H1 (cell line): ENCODE data around the gene ODF4. TPM values are rescaled to one million over a fixed set of nuclear protein-coding genes. Genes with fewer than 3 reads are reported as not detected.

Source experiments
- CTCF ChIA-PET: fragments of 300-600 bp; sonication (Branson Sonifier 250); formaldehyde crosslinking; loops from one replicate; lab custom pipeline; 2021; ENCODE audit not compliant: partially characterized antibody; lab: Charles Lee
- POLR2A ChIA-PET: fragments of 300-600 bp; sonication (Branson Sonifier 250); formaldehyde crosslinking; loops from one replicate; lab custom pipeline; 2021; ENCODE audit warnings: inconsistent platforms; ENCODE audit not compliant: partially characterized antibody; lab: Charles Lee
- DNase-seq, 2 experiments: peaks; one replicate each; pipeline versions ENCODE4 v3.0.0 to v3.0.0-alpha.2; 2010 to 2022; ENCODE audit warnings: low spot score in 2 of 2, low read depth in 1 of 2, mixed read lengths in 1 of 2
- FAIRE-seq: peaks from 2 replicates; lab custom pipeline; 2011; peaks lifted over from hg19 to GRCh38; lab: Jason Lieb, UNC
- H2AFZ ChIP-seq: 2 replicates; pipeline ENCODE4 v1.8.1; 2012; ENCODE audit warnings: low read length, inconsistent platforms
- H2AK5ac ChIP-seq: 2 replicates; pipeline ENCODE4 v1.6.1; 2013; ENCODE audit warnings: low read depth, low read length
- H2BK120ac ChIP-seq: replicated peaks from 2 replicates; pipeline ENCODE3; 2013; ENCODE audit warnings: low read depth, low read length, inconsistent platforms
- H2BK12ac ChIP-seq: 2 replicates; pipeline ENCODE4 v1.6.1; 2013; ENCODE audit warnings: low read depth, low read length
- H2BK15ac ChIP-seq: 2 replicates; pipeline ENCODE4 v1.6.1; 2013; ENCODE audit warnings: low read length
- H2BK20ac ChIP-seq: 2 replicates; pipeline ENCODE4 v1.6.1; 2013; ENCODE audit warnings: low read length
- H2BK5ac ChIP-seq: 2 replicates; pipeline ENCODE4 v1.6.1; 2013; ENCODE audit warnings: low read depth, low read length
- H3K14ac ChIP-seq: 2 replicates; pipeline ENCODE4 v1.6.1; 2013; ENCODE audit warnings: inconsistent platforms; ENCODE audit not compliant: insufficient read length
- H3K18ac ChIP-seq: 2 replicates; pipeline ENCODE4 v1.6.1; 2013; ENCODE audit warnings: low read length; ENCODE audit errors: extremely low read depth
- H3K23ac ChIP-seq: 2 replicates; pipeline ENCODE4 v1.6.1; 2013; ENCODE audit warnings: inconsistent platforms; ENCODE audit not compliant: insufficient read length
- H3K23me2 ChIP-seq: 2 replicates; pipeline ENCODE4 v1.6.1; 2013; ENCODE audit warnings: low read depth, low read length
- H3K27ac ChIP-seq: 2 replicates; pipeline ENCODE4 v1.6.1; 2011; ENCODE audit warnings: low read depth, low read length, inconsistent platforms
- H3K27me3 ChIP-seq, 4 experiments: replicated peaks in 1 of 4; 1 replicate in 1 of 4; 2 replicates in 3 of 4; pipeline versions ENCODE4 v1.6.1 to v1.8.1; 2011 to 2013; ENCODE audit warnings: low read length in 3 of 4, mild to moderate bottlenecking in 3 of 4, inconsistent platforms in 2 of 4, mixed read lengths in 2 of 4, moderate library complexity in 1 of 4; ENCODE audit not compliant: control insufficient read depth in 3 of 4, insufficient read depth in 3 of 4; ENCODE audit errors: extremely low read depth in 1 of 4
- H3K36me3 ChIP-seq, 4 experiments: 2 replicates each; pipeline versions ENCODE4 v1.6.1 to v1.8.1; 2011 to 2013; ENCODE audit warnings: mild to moderate bottlenecking in 4 of 4, low read length in 3 of 4, moderate library complexity in 2 of 4, control low read depth in 1 of 4, inconsistent platforms in 1 of 4; ENCODE audit not compliant: insufficient read depth in 4 of 4, control insufficient read depth in 2 of 4
- H3K4ac ChIP-seq: replicated peaks from 2 replicates; pipeline ENCODE3; 2013; ENCODE audit warnings: low read length, low read depth, mixed read lengths, inconsistent platforms; ENCODE audit not compliant: insufficient read length
- H3K4me1 ChIP-seq, 4 experiments: replicated peaks in 1 of 4; 1 replicate in 1 of 4; 2 replicates in 3 of 4; pipeline versions ENCODE4 v1.6.1 to v1.8.1; 2011 to 2013; ENCODE audit warnings: low read length in 3 of 4, inconsistent platforms in 2 of 4, mixed read lengths in 1 of 4; ENCODE audit not compliant: insufficient read depth in 4 of 4, control insufficient read depth in 3 of 4
- H3K4me2 ChIP-seq, 2 experiments: 2 replicates each; pipeline versions ENCODE4 v1.6.1 to v1.8.1; 2011 to 2013; ENCODE audit warnings: low read depth in 2 of 2, low read length in 2 of 2, control low read depth in 1 of 2, inconsistent platforms in 1 of 2, mild to moderate bottlenecking in 1 of 2; ENCODE audit not compliant: insufficient read depth in 1 of 2
- H3K4me3 ChIP-seq, 4 experiments: fragments of 200-600, 300-600 bp in 1 of 4; sonication (generic), shearing (Covaris generic), sonication (Bioruptor Twin) in 1 of 4; 2 replicates each; pipeline versions ENCODE4 v1.5.1 to v1.8.1; 2011 to 2016; ENCODE audit warnings: low read length in 4 of 4, low read depth in 3 of 4, control low read depth in 2 of 4, inconsistent platforms in 2 of 4, mild to moderate bottlenecking in 2 of 4, mixed read lengths in 1 of 4, moderate library complexity in 1 of 4; ENCODE audit not compliant: insufficient read depth in 2 of 4; ENCODE audit errors: extremely low read depth in 1 of 4
- H3K56ac ChIP-seq: replicated peaks from 2 replicates; pipeline ENCODE3; 2013; ENCODE audit warnings: low read depth, mild to moderate bottlenecking, mixed read lengths, low read length, inconsistent platforms; ENCODE audit not compliant: insufficient read length
- H3K79me1 ChIP-seq: 2 replicates; pipeline ENCODE4 v1.6.1; 2013; ENCODE audit warnings: low read depth, low read length, control low read depth
- H3K79me2 ChIP-seq, 2 experiments: 2 replicates each; pipeline versions ENCODE4 v1.6.1 to v1.8.1; 2012 to 2013; ENCODE audit warnings: low read length in 2 of 2, mild to moderate bottlenecking in 2 of 2, inconsistent platforms in 1 of 2; ENCODE audit not compliant: insufficient read depth in 2 of 2, control insufficient read depth in 1 of 2
- H3K9ac ChIP-seq, 4 experiments: replicated peaks in 1 of 4; 1 replicate in 1 of 4; 2 replicates in 3 of 4; pipeline versions ENCODE4 v1.6.1 to v1.8.1; 2011 to 2013; ENCODE audit warnings: low read depth in 3 of 4, low read length in 3 of 4, control low read depth in 2 of 4, mild to moderate bottlenecking in 2 of 4, moderate library complexity in 2 of 4, inconsistent platforms in 1 of 4; ENCODE audit errors: extremely low read depth in 1 of 4
- H3K9me3 ChIP-seq, 2 experiments: 2 replicates each; pipeline versions ENCODE4 v1.6.1 to v1.8.1; 2012 to 2013; ENCODE audit warnings: mild to moderate bottlenecking in 2 of 2, moderate library complexity in 2 of 2, control low read depth in 1 of 2, inconsistent platforms in 1 of 2, low read depth in 1 of 2, low read length in 1 of 2, mixed read lengths in 1 of 2; ENCODE audit not compliant: insufficient read depth in 2 of 2
- H4K20me1 ChIP-seq, 2 experiments: replicated peaks in 1 of 2; 2 replicates each; pipeline versions ENCODE3 to v1.8.1; 2011 to 2013; ENCODE audit warnings: inconsistent platforms in 2 of 2, low read length in 2 of 2, mild to moderate bottlenecking in 1 of 2; ENCODE audit not compliant: insufficient read depth in 2 of 2, control insufficient read depth in 1 of 2
- H4K5ac ChIP-seq: 2 replicates; pipeline ENCODE4 v1.6.1; 2013; ENCODE audit warnings: low read length, low read depth, mixed read lengths, inconsistent platforms; ENCODE audit not compliant: insufficient read length
- H4K8ac ChIP-seq: 2 replicates; pipeline ENCODE4 v1.8.0; 2013; ENCODE audit warnings: mild to moderate bottlenecking, moderate library complexity, low read length, inconsistent platforms; ENCODE audit not compliant: insufficient read depth; ENCODE audit errors: extremely low read depth
- H4K91ac ChIP-seq: replicated peaks from 2 replicates; pipeline ENCODE3; 2013; ENCODE audit warnings: low read length, mixed read lengths, inconsistent platforms; ENCODE audit not compliant: insufficient read length
- BRCA1 ChIP-seq: IDR thresholded peaks from 2 replicates; pipeline ENCODE4 v1.6.1; 2012; ENCODE audit warnings: low read depth, low read length, improper control_type of control experiment
- CHD1 ChIP-seq: IDR thresholded peaks from 2 replicates; pipeline ENCODE4 v1.6.1; 2012; ENCODE audit warnings: low read depth, low read length, improper control_type of control experiment
- FOSL1 ChIP-seq: IDR thresholded peaks from 2 replicates; pipeline ENCODE4 v1.6.1; 2011; ENCODE audit warnings: mild to moderate bottlenecking, low read depth, low read length, moderate library complexity; ENCODE audit not compliant: insufficient read depth
- SP4 ChIP-seq: IDR thresholded peaks from 2 replicates; pipeline ENCODE4 v1.6.1; 2012; ENCODE audit warnings: low read length, inconsistent platforms
- SRF ChIP-seq: IDR thresholded peaks from 2 replicates; pipeline ENCODE4 v1.6.1; 2011; ENCODE audit warnings: mild to moderate bottlenecking, low read depth, low read length, moderate library complexity
- WGBS, 2 experiments: shearing (Covaris generic) in 1 of 2; methylation state at CpG; one replicate each; pipeline versions ENCODE4 v1.1.6 to v1.1.7; 2013 to 2015; ENCODE audit warnings: low lambda C conversion rate in 2 of 2, mixed read lengths in 2 of 2, inconsistent platforms in 1 of 2, low coverage in 1 of 2, missing lambda C conversion rate in 1 of 2; ENCODE audit not compliant: insufficient replicate concordance in 2 of 2, insufficient coverage in 1 of 2, insufficient read length in 1 of 2; ENCODE audit errors: extremely low coverage in 1 of 2, missing lambda C conversion rate in 1 of 2; 5-methylcytosine and 5-hydroxymethylcytosine counted together
- polyA plus RNA-seq, 7 experiments: library from polyadenylated mRNA; depleted of rRNA in 3 of 7; stranded (reverse) in 5 of 7; unstranded in 2 of 7; fragments of >200 nt in 5 of 7; fragments of 200-250 nt in 2 of 7; gene quantifications; 1 replicate in 5 of 7; 2 replicates in 1 of 7; 4 replicates in 1 of 7; pipeline versions ENCODE4 v1.2.1 to v1.2.3, GENCODE V29; 2011 to 2013; ENCODE audit warnings: missing spikeins in 2 of 7, mixed read lengths in 2 of 7
- total RNA-seq: library from RNA; stranded (reverse); fragmentation: NEBNext Ultra II Directional; extraction: Animal tissue kit (Norgen Biotek cat#: 25700); gene quantifications from 2 replicates; pipeline ENCODE4 v1.2.1, GENCODE V29; 2021

The ODF4 gene
- total and polyA plus RNA-seq, 2 of the 8 experiments (the other 6 are each of a cell fraction or from before 2014, with no cell fraction given), result not detected

DNA sequence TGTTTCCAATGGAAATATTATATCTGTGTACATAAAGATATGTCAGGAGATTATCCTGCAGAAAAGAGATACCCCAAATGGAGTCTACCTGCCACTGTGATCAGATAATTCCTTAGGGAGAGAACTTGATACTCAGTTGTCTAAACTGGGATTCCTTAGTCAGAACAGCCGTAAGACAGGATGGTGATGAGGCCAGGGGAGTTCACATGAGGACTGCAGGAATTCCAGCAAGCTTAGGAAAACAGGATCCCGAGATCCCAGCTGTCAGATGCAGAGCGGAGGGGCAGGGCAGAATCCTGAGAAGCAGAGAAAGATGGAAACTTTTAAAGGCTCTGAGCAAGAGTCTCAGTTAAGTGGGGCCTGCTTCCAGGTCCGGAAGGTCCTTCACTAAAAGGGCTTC, 32.1 kb downstream of the ODF4 start:
- H3K79me2 ChIP-seq, result peaks cover 0 to 3% of the 10 kb centered on the region in 2 experiments; a peak in 1 of 4 replicates
- H3K14ac ChIP-seq, result no peak overlapping the region
- H4K91ac ChIP-seq, result no peak overlapping the region
- no peak overlapping the region for H3K4me3 ChIP-seq
- H4K20me1 ChIP-seq, result no peaks in the 10 kb centered on the region
- no peak overlapping the region for H3K23ac ChIP-seq
- H3K27ac ChIP-seq, result no peak overlapping the region
- H4K8ac ChIP-seq, result no peak overlapping the region
- peaks cover 7% of the 10 kb centered on the region for H3K23me2 ChIP-seq
- no peak overlapping the region for H3K4me2 ChIP-seq
- no peaks in the 10 kb centered on the region for H3K27me3 ChIP-seq
- H3K18ac ChIP-seq, result no peak overlapping the region
- H2AFZ ChIP-seq, result no peak overlapping the region
- ChIA-PET CTCF (no interaction called here), POLR2A (interaction anchor here (1.4 kb wide), 1 partner anchor 10 kb away, joined by 8 read pairs; no protein-coding TSS in a partner anchor)
- H3K56ac ChIP-seq, result no peak overlapping the region
- no peak overlapping the region for H2BK15ac ChIP-seq
- no peak overlapping the region for H2BK120ac ChIP-seq
- FAIRE-seq (no peak), DNase-seq (no peak)
- H2BK5ac ChIP-seq, result no peak overlapping the region
- H2AK5ac ChIP-seq, result no peak overlapping the region
- H3K4ac ChIP-seq, result no peak overlapping the region
- TF ChIP-seq FOSL1 (no peak), SRF (no peak), CHD1 (no peak), SP4 (no peak), BRCA1 (no peak)
- peaks cover 0 to 7% (median 0%) of the 10 kb centered on the region in 4 experiments; a peak in 4 of 7 replicates for H3K4me1 ChIP-seq
- H2BK12ac ChIP-seq, result no peak overlapping the region
- no peaks in the 10 kb centered on the region; a peak in 1 of 4 replicates for H3K9me3 ChIP-seq
- no peaks in the 10 kb centered on the region for H3K79me1 ChIP-seq
- 87% methylated on average over 4 of the region's 4 CpGs; no CpG with 5 or more reads in 1 of the 2 experiments for WGBS, 2 experiments
- no peak overlapping the region for H4K5ac ChIP-seq
- H3K36me3 ChIP-seq, result peaks cover 10 to 27% (median 18%) of the 10 kb centered on the region in 4 experiments
- H3K9ac ChIP-seq, result no peak overlapping the region
- no peak overlapping the region for H2BK20ac ChIP-seq
